ENCODE measurements around the gene BACE1-AS.
"Not testable (repeated sequence)": the region's sequence is repeated elsewhere in the genome, so short reads cannot be mapped to it uniquely, and the experiment has no call there.

Gene BACE1-AS

DNA sequence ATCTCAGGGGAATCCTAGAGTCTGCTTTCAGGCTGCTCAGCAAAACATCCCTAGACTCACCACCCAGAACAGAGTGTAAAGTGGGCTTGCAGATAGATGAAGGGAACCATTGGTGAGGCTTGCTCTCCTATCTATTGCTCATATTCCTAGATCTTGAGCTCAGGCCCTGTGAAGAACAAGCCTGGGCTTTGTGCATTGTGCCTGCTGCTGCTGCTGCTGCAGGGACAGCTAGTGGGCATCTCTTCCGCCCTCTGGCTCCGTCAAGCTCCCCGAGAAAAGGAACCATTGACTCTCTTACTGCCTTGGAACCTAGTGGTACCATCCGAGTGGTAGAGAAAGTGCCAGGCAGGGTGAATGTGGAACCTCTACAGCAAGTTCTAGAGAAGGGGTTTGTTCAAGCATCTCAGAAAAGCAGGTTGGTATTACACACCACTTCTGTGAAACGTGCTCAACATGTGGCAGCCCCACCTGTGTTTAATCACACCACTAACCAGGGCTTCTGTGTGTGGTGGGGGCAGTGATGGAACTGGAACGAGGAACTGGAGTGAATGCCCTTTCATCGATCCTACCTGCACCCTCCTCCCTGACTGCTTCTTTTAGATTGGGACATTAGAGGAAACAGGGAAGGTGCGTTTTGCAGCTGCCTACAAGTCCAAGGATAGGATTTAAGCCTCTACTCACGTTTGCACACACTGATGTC is 4.4 kb downstream of the BACE1-AS start:
- no peak for DNase-seq

DNA sequence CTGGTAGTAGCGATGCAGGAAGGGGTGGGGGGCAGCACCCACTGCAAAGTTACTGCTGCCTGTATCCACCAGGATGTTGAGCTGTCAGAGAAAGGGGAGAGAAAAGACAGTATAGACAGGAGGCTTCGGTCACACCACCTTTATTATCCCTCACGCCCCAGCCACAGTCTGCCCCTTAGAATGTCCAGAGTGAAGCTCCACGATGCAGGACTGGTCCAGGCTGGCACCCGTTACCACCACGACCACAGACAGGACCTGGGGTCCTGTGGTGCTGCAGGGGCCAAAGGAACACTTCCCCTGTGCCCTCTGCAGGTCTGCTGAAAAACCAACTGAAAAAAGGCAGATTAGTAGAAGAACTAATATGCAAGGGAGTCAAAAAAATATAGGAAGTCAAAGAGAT is 5.7 kb downstream of the BACE1-AS start:
- no peak for DNase-seq

DNA sequence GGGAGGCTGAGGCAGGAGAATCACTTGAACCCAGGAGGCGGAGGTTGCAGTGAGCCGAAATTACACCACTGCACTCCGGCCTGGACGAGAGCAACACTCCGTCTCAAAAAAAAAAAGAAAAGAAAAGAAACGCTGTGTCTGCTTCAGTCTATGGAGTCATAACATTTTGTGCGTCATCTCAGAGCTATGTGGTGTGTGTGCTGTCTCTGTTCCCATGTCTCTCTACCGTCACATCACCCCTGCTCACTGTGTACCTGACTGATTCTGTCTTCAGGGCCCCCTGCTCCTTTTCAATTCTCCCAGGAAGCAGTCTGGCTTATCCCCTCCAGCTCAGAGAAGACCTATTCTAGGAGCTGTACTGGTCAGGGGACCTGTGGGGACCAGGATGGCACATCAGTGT is 7.0 kb downstream of the BACE1-AS start:
- no peak for DNase-seq

DNA sequence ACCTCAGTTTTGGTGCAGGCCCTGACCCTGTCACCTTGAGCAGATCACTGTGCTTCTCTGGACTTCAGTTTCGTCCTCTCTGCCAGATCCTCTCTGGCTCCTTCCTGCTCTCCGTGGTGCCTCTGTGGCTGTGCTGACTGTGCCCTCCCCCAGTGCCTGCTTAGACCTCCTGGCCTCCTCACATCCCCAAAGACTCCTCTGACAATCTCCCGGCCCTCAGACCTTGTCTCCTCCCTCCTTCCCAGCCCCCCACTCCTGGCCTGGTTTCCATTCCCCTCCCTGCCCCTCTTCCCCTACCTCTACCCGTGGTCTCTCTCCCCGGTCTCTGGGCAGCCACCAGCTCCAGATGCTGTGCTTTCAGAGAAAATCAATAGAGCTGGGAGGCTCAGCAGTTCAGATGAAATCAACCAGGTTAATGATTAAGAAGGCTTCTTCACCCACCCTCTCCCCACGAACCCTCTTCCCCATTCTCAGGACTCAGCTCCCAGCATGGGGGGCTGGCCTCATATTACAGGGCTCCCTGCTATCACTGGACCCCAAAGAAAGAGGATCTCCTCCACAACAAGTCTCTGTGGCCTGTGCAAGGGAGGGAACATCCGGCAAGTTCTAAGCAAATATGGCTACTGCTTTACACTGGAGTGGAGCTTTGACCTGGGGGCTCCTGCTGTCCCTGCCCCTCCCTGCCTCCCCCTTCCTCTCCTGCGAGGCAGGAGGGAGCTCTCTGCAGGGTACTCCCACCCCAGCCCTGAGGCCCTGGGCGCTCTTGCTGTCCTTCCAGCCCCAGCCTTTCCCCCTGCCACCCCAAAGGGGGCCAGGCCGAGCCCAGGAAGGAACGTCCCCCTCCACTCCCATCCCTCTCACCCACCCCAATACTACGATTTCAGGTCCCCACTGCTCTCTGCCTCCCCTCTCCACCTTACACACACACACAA is 8.5 kb downstream of the BACE1-AS start:
- DNase-seq, result no peak

DNA sequence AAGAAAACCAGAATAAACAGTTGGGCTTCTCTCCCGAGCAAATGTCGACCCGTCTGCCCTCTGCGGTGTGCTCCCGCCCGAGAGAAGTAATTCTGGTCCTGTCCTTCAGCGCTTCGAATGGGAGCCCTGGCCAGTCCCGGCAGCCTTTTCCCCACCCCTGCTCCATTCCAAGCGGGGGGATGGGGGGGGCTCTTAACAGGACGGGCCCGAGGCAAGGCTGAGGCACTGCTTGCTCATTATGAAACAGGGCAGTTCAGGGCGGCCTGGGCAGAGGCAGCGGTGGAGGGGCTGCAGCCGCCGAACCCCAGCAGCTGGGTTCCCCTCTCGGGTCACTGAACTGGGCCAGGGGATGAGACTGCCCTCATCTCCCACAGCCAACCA is 9.1 kb downstream of the BACE1-AS start:
- DNase-seq, result no peak

DNA sequence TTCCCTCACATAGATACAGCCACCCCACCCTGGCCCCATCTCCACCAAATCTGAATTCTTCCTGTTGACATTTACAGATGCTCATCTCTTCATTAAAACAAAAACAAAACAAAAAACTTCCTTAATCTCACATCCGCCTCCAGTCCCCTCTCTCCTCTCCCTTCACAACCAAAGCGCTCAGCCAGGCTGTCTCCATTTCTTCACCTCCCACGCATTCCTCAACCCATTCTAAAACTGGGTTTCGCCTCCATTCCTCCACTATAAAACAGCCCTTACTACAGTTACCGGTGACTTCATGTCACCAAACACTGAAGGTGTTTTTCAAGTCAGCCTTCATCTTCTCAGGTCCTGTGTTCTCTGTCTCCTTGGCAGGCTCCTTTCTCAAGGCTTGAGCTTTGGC is 9.6 kb downstream of the BACE1-AS start:
- no peak for DNase-seq

DNA sequence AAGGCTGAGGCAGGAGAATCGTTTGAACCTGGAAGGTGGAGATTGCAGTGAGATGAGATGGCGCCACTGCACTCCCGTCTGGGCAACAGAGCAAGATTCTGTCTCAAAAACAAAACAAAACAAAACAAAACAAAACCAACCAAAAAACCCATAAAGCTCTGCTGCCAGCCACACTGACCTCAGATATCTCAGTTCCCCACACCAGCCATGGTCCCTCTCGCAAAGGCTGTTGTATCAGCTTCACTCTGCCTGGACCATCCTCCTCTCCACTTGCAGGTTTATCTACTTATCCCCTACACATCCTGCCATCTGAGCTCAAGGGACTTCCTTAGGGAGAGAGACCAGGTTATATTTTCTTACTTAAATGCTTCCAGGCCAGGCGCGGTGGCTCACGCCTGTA is 11.1 kb downstream of the BACE1-AS start:
- no peak for DNase-seq

DNA sequence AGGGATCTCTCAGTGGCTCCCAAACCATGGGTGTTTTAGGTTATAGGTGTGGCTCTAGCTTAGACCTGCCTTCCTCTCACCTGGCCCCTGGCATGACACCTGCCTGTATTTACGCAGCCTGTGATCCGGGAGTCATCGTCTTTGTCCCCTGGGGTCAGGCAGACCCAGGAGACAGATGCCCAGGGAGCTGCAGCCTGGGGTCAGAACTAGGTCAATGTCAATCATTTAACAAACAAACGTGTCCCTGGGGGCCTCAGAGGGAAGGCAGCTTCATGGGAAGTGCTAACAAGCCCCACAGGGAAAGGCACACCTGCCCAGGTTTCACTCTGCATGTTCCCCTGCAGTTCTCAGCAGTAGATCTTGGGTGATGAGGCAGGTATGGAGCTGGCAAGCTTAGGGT is 12.0 kb downstream of the BACE1-AS start:
- DNase-seq, result no peak

DNA sequence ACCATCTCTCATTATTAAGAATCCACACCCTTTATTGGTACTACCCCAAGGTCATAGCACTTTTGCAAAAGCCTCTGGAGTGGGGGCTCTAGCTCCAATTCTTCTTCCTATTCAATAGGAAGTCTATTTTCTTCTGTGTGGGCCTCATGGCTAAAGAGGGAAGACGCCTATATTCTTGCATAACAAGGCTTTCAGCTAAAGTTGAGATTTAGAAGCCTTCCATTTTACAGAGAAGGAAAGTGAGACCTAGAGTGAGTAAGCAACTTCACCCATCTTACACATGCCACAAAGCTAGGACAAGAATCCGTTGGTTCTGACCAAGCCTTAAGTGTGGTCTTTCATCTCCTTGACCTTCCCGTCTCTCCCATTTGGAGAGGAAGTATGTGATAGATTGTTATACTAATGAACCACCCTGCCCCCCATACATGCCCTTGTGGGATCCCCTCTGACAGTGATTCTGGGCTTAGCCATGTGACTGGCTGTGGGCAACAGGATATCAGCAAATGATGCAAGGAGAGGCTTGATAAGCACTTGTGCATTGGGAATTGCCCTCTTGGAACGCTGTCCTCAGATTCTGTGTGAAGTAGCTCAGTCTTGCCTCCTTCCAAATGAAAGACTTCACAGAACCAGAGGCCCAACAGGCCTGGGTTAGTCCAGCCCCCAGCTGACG is 12.6 kb downstream of the BACE1-AS start:
- no peak for DNase-seq

DNA sequence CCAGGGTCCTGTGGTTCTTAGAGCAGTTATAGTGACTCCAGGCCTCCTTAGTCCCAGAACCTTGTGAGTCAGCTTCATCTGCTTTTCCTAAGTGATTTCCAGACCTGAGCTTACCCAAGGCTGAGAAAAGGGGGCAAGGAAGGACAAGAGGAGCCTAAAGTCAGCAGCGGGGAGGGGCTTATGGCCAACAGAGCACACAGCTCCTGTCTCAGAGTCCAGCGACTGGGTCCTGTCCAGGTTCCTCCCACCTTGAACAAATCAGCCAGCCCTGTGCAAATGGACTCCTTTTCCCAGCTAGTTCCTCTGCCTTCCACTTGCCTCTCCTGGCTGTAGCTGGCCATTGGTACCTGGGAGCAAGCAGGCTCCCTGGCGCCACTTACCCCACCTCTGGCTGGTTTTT is 14.0 kb downstream of the BACE1-AS start:
- no peak for DNase-seq

DNA sequence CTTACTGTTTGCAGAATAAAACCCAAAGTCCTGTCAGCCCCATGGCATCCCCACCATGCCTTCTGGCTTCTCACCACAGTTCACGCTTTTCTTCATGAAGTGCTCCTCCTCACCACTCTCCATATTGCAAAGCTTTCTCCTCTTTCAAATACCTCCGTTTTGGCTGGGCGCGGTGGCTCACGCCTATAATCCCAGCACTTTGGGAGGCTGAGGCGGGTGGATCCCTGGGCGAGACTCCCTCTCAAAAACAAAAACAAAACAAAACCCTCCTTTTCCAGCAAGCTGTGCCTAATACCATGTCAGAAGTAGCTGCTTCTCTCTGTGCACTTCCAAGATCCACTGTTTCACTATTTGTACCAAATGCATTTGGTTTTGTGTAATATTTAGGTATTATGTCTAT is 18.2 kb downstream of the BACE1-AS start:
- no peak for DNase-seq

DNA sequence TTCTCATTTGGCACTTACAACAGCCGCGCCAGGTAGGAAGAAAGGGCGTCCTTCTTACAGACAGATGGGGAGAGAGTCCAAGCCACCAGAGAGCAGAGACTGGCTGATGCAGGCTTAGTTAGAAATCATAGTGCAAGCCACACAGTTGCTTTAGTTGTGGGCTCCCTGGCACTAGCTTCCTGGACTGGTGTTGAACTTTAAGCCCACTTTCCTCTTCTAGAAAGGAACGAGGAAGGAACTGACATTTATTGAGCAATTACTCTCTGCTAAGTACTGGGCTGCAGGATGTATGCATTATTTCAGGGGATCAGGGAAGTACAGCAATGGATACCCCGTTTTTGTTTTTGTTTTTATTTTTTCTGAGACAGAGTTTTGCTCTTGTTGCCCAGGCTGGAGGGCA is 21.9 kb downstream of the BACE1-AS start:
- no peak for DNase-seq

DNA sequence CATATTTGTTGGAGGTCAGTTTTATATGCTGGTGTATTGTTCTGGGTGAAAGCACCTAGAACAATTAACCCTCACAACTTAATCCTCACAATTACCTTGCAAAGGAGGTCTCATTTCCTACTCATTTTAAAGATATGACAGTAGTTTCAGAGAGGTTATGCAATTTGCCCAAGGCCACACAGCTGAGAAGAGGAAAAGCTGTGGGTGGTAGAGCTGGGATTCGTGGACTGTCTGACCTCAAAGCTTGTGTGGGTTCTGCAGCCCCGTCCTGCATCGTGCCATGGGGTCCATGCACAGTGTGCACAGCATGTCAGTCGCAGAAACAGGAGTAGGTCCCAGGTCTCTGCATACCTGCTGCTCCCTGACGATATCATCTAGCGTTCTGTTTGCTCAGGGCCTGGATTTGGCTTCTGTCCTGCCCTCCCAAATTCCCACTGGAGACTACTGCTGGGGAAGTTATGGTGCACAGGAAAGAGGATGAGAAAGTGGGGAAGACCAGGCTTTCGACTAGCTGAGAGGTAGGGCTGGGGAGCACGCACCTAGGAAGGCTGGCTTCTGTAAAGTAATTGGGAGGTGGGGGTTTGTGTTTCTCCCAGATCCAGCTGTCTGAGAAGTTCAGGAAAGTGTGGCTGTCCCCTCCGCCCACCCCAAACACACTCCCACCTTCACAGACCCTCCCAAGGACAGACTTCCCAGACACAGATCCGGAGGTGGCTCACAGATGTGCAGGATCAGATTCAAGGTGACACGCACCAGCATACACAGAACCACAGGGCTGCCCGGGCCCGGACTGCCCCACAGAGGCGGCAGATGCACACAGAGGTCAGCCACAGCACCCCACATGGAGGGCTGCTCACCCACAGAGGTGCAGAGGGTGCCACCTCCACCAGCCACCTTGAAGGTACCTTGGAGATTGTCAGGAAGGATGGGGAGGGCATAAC is 23.0 kb downstream of the BACE1-AS start:
- no peak for DNase-seq

DNA sequence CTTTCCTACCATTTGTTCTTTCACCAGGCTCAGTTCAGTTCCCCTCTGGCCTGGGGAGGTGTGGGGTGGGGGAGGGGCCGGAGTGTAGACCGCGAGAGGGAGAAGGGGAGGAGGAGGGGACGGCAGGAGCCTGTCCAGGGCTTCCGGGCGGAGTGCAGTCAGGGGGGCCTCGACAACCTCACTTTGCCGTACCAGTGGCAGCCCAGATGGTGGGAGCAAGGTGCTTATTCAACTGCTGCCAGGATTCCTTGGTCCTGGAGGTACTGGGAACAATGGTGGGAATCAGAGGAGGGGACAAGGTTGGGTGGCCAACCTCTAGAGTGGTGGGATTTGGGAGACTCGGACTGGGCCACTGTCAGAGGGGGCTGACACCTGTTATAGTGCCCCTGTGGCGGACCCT is 23.7 kb downstream of the BACE1-AS start:
- no peak for DNase-seq

DNA sequence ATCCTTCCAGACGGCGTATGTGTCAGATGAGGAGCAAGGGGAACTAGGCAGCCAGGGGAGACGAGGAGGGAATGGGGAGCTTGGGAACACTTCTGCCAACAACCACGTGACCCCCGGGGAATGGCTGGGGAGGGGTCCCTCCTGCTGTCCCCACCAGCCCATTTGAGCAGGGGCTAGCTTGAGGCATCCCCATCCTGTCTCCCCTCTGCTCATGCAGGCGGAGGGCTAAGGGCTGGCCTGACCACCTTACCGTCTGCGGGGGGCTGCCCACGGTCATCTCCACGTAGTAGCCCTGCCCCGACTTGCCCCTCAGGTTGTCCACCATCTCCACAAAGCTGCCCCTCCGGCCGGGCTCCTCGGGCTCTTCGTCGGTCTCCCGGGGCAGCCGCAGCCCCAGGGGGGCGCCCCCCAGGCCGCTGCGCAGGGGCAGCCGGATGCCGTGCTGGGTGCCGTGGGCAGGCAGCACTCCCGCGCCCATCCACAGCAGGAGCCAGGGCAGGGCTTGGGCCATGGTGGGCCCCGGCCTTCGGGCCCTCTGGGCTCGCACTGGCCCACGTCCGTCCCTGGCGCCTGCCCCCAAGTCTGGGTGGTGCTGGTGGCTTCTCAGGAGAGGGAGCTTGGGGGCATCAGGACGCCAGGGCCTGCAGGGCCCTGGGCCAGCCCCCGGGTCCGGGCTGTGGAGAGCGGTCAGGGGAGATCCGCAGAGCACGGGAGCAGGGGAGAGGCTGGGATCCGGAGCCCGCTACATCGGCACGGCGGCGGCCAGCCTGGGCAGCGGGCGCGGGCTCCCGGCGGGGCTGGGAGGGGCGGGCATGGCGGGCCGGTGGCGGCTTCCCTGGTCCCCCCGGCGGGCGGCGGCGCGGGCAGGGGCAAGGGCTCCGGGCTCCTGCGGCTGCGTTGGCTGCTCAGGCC is 24.4 kb downstream of the BACE1-AS start:
- DNase-seq, result no peak

DNA sequence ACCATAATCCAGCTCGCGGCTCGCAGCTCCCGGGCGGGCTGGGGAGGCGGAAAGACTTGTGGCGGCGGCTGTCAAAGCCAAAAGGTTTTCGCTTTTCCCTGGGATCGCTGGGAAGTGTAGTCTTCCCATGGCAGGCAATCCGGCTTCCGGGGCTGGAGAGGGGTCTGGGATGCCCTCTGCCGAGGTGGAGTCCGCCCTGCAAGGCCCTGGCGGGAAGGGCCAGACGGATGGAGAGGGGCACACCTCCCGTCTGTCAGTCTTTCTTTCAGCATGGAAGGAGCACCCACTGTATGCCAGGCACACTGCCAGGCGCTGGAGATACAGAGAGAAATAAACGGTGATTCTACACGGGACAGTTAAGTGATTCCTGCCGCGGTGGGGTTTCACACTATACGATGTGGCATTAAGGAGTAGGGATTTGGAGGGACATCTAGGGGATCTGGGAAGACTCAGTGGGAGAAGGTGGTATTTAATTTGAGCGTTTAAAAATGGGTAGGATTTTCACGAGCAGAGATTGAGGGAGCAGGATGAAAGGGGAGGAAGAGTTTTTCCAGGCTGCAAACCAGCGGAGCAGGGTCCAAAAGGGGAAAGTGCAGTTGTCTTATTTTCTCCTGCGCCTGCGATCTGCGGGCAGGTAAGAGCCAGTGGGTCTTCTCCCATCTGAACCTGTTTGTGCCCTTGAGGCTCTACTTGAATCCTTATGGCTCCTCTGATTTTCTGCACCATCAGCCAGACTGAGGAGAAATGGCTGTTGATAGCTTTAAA is 25.2 kb downstream of the BACE1-AS start, which contains the start of gene BACE1:
TSS of gene BACE1 (minus strand) at position 60 of the 765 bp plus-strand sequence. CDS start 461 bp downstream, outside the sequence.
- DNase-seq, result peak; percentile 48

DNA sequence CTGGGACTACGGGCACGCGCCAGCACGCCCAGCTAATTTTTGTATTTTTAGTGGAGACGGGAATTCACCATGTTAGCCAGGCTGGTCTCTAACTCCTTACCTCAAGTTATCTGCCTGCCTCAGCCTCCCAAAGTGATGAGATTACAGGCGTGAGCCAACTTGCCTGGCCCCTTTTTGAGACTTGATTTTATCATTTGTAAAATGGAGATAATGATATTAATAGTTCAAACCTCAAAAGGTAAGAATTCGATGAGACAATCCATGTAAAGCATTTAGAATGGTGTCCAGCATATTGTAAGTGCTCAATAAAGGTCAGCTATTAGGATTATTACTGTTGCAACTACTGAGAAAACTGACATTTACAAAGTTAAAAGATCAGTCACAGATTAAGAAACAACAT is 27.6 kb downstream of the BACE1-AS start:
- DNase-seq, result no peak

DNA sequence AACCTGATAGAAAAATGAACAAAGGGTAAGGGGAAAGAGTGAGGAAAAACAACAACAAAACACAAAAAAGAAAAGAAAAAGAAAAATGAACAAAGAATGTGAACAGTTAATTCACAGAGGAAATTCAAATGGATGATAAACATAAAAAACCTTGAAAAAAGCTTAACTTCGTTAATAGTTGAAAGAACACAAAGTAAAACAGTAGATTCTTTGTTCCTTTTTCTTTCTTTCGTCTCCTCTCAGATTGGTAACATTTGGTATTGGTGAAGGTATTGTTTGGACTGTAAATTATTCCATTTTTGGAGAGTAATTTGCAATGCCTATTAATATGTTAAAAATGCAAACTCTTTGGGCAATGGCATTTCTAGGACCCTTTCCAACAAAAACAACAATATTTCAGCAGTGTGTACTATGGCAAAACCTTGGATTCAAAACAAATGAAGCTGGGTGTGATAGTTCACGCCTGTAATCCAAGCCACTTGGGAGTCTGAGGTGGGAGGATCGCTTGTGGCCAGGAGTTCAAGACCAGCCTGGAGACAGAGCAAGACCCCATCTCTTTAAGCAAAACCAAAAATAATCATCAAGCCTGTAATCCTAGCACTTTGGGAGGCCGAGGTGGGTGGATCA is 28.2 kb downstream of the BACE1-AS start:
- no peak for DNase-seq

DNA sequence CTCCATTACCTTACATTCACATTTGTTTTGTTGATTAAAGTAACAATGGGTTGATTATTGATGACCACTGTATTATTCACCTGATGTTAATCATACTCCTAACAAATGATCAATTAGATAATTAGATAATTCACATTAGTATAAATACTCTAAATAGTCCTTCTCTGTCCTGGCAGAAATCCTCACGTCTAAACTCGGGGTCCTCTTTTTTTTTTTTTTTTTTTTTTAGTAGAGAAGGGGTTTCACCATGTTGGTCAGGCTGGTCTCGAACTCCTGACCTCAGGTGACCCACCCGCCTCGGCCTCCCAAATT is 36.1 kb downstream of the BACE1-AS start:
- DNase-seq, result not testable (repeated sequence)
